Activated CD4-positive, alpha-beta T cell treated with anti-CD3 and anti-CD28 coated beads for 1 hour (primary cell): ENCODE results near the gene EDN2.

ENCODE experiments used
- DNase-seq: peaks from one replicate; pipeline ENCODE4 v3.0.0-alpha.2; 2020

EDN2 gene

GRCh38 chr1:41434748-41435449 lies 49.6 kb downstream of the EDN2 start:
- DNase-seq: no peak

GRCh38 chr1:41434306-41434705 lies 50.2 kb downstream of the EDN2 start:
- DNase-seq: no peak

- no peak for DNase-seq
These were observed 51.0 kb downstream of the EDN2 start for GRCh38 chr1:41433501-41433900.

GRCh38 chr1:41432481-41433280 lies 51.8 kb downstream of the EDN2 start:
- peak; percentile 54 for DNase-seq

GRCh38 chr1:41431490-41432350 lies 52.8 kb downstream of the EDN2 start:
- no peak for DNase-seq

- DNase-seq: no peak
These were observed 53.9 kb downstream of the EDN2 start for GRCh38 chr1:41430582-41430981.

- DNase-seq: no peak
These were observed 54.4 kb downstream of the EDN2 start for GRCh38 chr1:41430069-41430468.

DNA sequence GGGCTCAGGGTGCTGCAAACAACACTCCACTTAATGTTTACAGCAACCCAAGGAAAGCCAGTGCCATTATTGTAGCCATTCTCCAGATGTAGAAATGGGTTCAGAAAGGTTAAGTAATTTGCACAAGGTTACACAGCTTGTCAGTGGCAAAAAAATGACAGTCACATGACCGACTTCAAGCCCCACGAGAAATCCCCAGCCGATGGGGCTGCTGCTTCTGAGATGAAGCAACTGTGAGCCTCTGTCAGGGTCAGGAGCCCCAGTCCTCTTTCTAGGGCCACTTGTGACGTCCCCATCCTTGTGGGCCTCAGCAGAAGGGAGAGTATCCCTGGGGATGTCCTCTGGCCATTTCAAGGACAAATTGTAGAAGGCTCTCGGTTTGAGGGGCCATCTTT lies 54.8 kb downstream of the EDN2 start:
- DNase-seq: no peak
